HG02798 (cell line): ENCODE data around the gene NRG4.
"Not testable (repeated sequence)": the region's sequence is repeated elsewhere in the genome, so short reads cannot be mapped to it uniquely, and the experiment has no call there.

ENCODE experiments used
- ATAC-seq: cut with Tn5 transposase; IDR thresholded peaks from one replicate; pipeline ENCODE4 v1.9.1; 2021; ENCODE audit warnings: mild to moderate bottlenecking; ENCODE audit not compliant: unreplicated experiment, poor library complexity

The NRG4 gene

GRCh38 chr15:76011627-76012551 is at the start of gene NRG4:
Gene NRG4, minus strand, starts transcription at chr15:76012424. Its CDS starts 1,194 bp downstream, at chr15:76011230.
- ATAC-seq = no peak

GRCh38 chr15:76061700-76062099 is 49.5 kb upstream of the NRG4 start:
- no peak for ATAC-seq

GRCh38 chr15:76060118-76060989 is 48.1 kb upstream of the NRG4 start:
- ATAC-seq = no peak

GRCh38 chr15:76059320-76060117 is 47.3 kb upstream of the NRG4 start, which contains the start of gene TMEM266:
Gene TMEM266, plus strand, starts transcription at chr15:76059985. Its CDS starts 74,279 bp downstream, at chr15:76134264.
- no peak for ATAC-seq

- no peak for ATAC-seq
These were observed 46.6 kb upstream of the NRG4 start for GRCh38 chr15:76058714-76059319.

- ATAC-seq = peak; percentile 24
These were observed 45.2 kb upstream of the NRG4 start for GRCh38 chr15:76057332-76058000.

- peak; percentile 57 for ATAC-seq
These were observed 44.7 kb upstream of the NRG4 start for GRCh38 chr15:76056931-76057330.

GRCh38 chr15:76054201-76054600 is 42.0 kb upstream of the NRG4 start:
- ATAC-seq = not testable (repeated sequence)

- ATAC-seq = no peak
These were observed 26.3 kb upstream of the NRG4 start for GRCh38 chr15:76038512-76038911.

GRCh38 chr15:76035593-76035992 is 23.4 kb upstream of the NRG4 start:
- ATAC-seq = no peak

- ATAC-seq = no peak
These were observed 21.9 kb upstream of the NRG4 start for GRCh38 chr15:76034111-76034510.

- no peak for ATAC-seq
These were observed 21.2 kb upstream of the NRG4 start for GRCh38 chr15:76033438-76033837.

GRCh38 chr15:76032046-76032445 is 19.8 kb upstream of the NRG4 start:
- ATAC-seq = no peak

- ATAC-seq = no peak
These were observed 12.0 kb upstream of the NRG4 start for GRCh38 chr15:76024021-76024768.

- ATAC-seq = not testable (repeated sequence)
These were observed 1.2 kb upstream of the NRG4 start for GRCh38 chr15:76013470-76013869.

- ATAC-seq = no peak
These were observed 1.6 kb downstream of the NRG4 start for GRCh38 chr15:76010613-76011012.

- ATAC-seq = no peak
These were observed 6.0 kb downstream of the NRG4 start for GRCh38 chr15:76006136-76006778.

- ATAC-seq = no peak
These were observed 8.9 kb downstream of the NRG4 start for GRCh38 chr15:76003364-76003763.
